CD14-positive monocyte (primary cell): ENCODE data around the gene FAM110D. TPM values are rescaled to one million over a fixed set of nuclear protein-coding genes. Genes with fewer than 3 reads are reported as not detected.

ENCODE experiments used
- DNase-seq, 3 donors: peaks; one replicate each; pipeline ENCODE4 v3.0.0-alpha.2; 2011 to 2022
- H2AFZ ChIP-seq: 2 replicates; pipeline ENCODE4 v1.6.0; 2012; ENCODE audit warnings: mild to moderate bottlenecking, low read depth, low read length, inconsistent platforms; ENCODE audit not compliant: insufficient read depth, poor library complexity, severe bottlenecking
- H3K27ac ChIP-seq, 2 donors: 1 replicate in 1 of 2; 2 replicates in 1 of 2; pipeline ENCODE4 v1.5.1; 2012 to 2013; ENCODE audit warnings: low read length in 2 of 2, control low read depth in 1 of 2, inconsistent platforms in 1 of 2, low read depth in 1 of 2, mild to moderate bottlenecking in 1 of 2
- H3K27me3 ChIP-seq, 2 donors: one replicate each; pipeline versions ENCODE4 v1.6.0 to v1.6.1; 2011 to 2013; ENCODE audit warnings: low read length in 2 of 2; ENCODE audit not compliant: control insufficient read depth in 2 of 2, insufficient read depth in 2 of 2
- H3K36me3 ChIP-seq, 2 donors: replicated peaks in 1 of 2; 1 replicate in 1 of 2; 2 replicates in 1 of 2; pipeline versions ENCODE4 v1.5.1 to v1.6.1; 2012 to 2013; ENCODE audit warnings: low read length in 2 of 2, control low read depth in 1 of 2, inconsistent platforms in 1 of 2, mild to moderate bottlenecking in 1 of 2; ENCODE audit not compliant: insufficient read depth in 2 of 2, control insufficient read depth in 1 of 2
- H3K4me1 ChIP-seq, 2 donors: 1 replicate in 1 of 2; 2 replicates in 1 of 2; pipeline versions ENCODE4 v1.5.1 to v1.6.1; 2012 to 2013; ENCODE audit warnings: low read length in 2 of 2, control low read depth in 1 of 2, inconsistent platforms in 1 of 2, mild to moderate bottlenecking in 1 of 2, moderate library complexity in 1 of 2; ENCODE audit not compliant: insufficient read depth in 2 of 2, control insufficient read depth in 1 of 2
- H3K4me2 ChIP-seq: replicated peaks from 2 replicates; pipeline ENCODE3; 2012; ENCODE audit warnings: low read length, moderate library complexity, mild to moderate bottlenecking; ENCODE audit not compliant: poor library complexity, severe bottlenecking; ENCODE audit errors: extremely low read depth
- H3K4me3 ChIP-seq, 3 experiments: fragments of 200-600 bp in 1 of 3; sonication (generic) in 1 of 3; replicated peaks in 1 of 3; 1 replicate in 2 of 3; 2 replicates in 1 of 3; pipeline ENCODE4 v1.5.1; 2011 to 2013; ENCODE audit warnings: low read length in 3 of 3, mild to moderate bottlenecking in 3 of 3, control low read depth in 2 of 3, low read depth in 2 of 3, inconsistent platforms in 1 of 3, moderate library complexity in 1 of 3
- H3K79me2 ChIP-seq: 2 replicates; pipeline ENCODE4 v1.6.0; 2012; ENCODE audit warnings: mild to moderate bottlenecking, control low read depth, inconsistent platforms, low read length, moderate library complexity; ENCODE audit not compliant: insufficient read depth
- H3K9ac ChIP-seq: 2 replicates; pipeline ENCODE4 v1.6.0; 2017; ENCODE audit warnings: low read length, mild to moderate bottlenecking; ENCODE audit not compliant: insufficient read depth, poor library complexity, severe bottlenecking
- H3K9me3 ChIP-seq, 2 donors: replicated peaks in 1 of 2; 1 replicate in 1 of 2; 2 replicates in 1 of 2; pipeline versions ENCODE4 v1.5.1 to v1.6.1; 2012 to 2013; ENCODE audit warnings: low read length in 2 of 2, control low read depth in 1 of 2; ENCODE audit not compliant: control insufficient read depth in 1 of 2, insufficient read depth in 1 of 2
- H4K20me1 ChIP-seq: 2 replicates; pipeline ENCODE4 v1.6.0; 2012; ENCODE audit warnings: mild to moderate bottlenecking, low read length, control low read depth, moderate library complexity; ENCODE audit not compliant: insufficient read depth
- H3K27ac Mint-ChIP-seq, 7 donors: one replicate each; pipeline ENCODE4 v1.8.0; 2020; ENCODE audit warnings: mild to moderate bottlenecking in 7 of 7, mixed read lengths in 7 of 7, moderate library complexity in 6 of 7, inconsistent platforms in 2 of 7
- H3K27me3 Mint-ChIP-seq, 3 donors: one replicate each; pipeline ENCODE4 v1.8.0; 2021 to 2022; ENCODE audit warnings: low read depth in 3 of 3, mild to moderate bottlenecking in 3 of 3, mixed read lengths in 3 of 3, moderate library complexity in 3 of 3, inconsistent platforms in 1 of 3
- H3K36me3 Mint-ChIP-seq, 2 donors: one replicate each; pipeline ENCODE4 v1.8.0; 2020; ENCODE audit warnings: mixed read lengths in 2 of 2, inconsistent platforms in 1 of 2, mild to moderate bottlenecking in 1 of 2
- H3K4me1 Mint-ChIP-seq: one replicate; pipeline ENCODE4 v1.8.0; 2020; ENCODE audit warnings: mild to moderate bottlenecking, mixed read lengths
- H3K4me3 Mint-ChIP-seq, 2 donors: one replicate each; pipeline ENCODE4 v1.8.0; 2020; ENCODE audit warnings: mild to moderate bottlenecking in 2 of 2, mixed read lengths in 2 of 2, moderate library complexity in 1 of 2
- H3K9me3 Mint-ChIP-seq, 7 donors: one replicate each; pipeline ENCODE4 v1.8.0; 2020 to 2022; ENCODE audit warnings: mixed read lengths in 7 of 7, mild to moderate bottlenecking in 6 of 7, moderate library complexity in 6 of 7, inconsistent platforms in 2 of 7
- WGBS: methylation state at CpG from one replicate; pipeline ENCODE4 v1.1.5; 2013; ENCODE audit warnings: missing lambda C conversion rate; ENCODE audit not compliant: insufficient coverage; 5-methylcytosine and 5-hydroxymethylcytosine counted together
- intact Hi-C, 2 donors: fragments of 100-400 bp; cut with micrococcal nuclease; formaldehyde crosslinking; loops; one replicate each; pipeline versions ENCODE4 v1.15.0 to v1.15.1; 2023
- polyA plus RNA-seq, 3 donors: library from polyadenylated mRNA; depleted of rRNA in 1 of 3; unstranded in 2 of 3; stranded (reverse) in 1 of 3; fragments of 300-500 nt in 2 of 3; fragments of >200 nt in 1 of 3; fragmentation: Illumina TruSeq in 2 of 3; gene quantifications; 1 replicate in 2 of 3; 2 replicates in 1 of 3; pipeline ENCODE4 v1.2.3, GENCODE V29; 2012 to 2021
- TF ChIP-seq, protein P1 (sequence below): fragments of 200-600 bp; IDR thresholded peaks from one replicate; pipeline ENCODE4 v1.8.0; 2022; ENCODE audit warnings: antibody characterized with exemption, mild to moderate bottlenecking

The FAM110D gene
- polyA plus RNA-seq, 3 donors = not detected

DNA sequence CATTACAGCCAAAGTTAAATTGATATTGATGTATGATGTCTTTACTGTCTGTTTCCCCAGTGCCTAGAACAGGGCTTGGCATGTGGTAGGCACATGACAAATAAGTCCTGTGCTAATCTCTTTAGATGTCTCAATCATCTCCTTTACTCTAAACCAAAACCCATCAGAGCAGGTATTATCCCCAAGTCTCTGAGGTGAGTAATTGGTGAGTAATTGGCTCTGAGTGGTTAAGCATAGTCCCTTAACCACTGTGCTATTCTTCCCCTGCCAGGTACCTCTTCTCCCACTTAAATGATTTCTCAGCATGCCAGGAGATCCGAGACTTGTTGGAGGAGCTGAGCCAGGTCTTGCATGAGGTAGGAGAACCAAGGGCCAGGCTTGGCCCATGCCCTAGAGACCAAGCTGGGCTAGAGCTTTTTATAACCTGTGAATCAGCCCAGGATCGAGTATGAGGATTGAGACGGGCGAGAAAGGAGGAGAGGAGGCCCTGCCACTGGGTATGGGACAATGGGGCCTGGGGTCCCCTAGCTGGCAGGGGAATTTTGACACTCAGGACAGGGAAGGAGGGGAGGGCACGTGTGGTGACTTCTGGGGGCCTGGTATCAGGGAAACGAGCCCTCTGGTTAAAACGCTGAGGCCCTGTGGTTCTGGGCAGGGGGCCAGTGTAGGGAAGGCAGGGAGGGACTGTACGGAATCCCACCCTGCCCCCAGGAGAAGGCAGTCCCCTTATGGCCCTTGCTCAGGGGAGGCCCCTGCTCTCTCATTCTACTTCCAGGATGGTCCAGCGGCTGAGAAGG, 22.9 kb downstream of the FAM110D start:
- Histone ChIP-seq H3K4me2 (no peak overlapping the region), H3K36me3 (no peaks in the 10 kb centered on the region), H3K4me3 (no peak overlapping the region), H4K20me1 (no peaks in the 10 kb centered on the region), H2AFZ (no peak overlapping the region), H3K27me3 (no peaks in the 10 kb centered on the region), H3K79me2 (no peaks in the 10 kb centered on the region), H3K9ac (no peak overlapping the region), H3K4me1 (no peaks in the 10 kb centered on the region), H3K9me3 (no peaks in the 10 kb centered on the region), H3K27ac (no peak overlapping the region)
- DNase-seq = no peak
- H3K4me3 Mint-ChIP-seq = no peak overlapping the region
- H3K27me3 Mint-ChIP-seq = peaks cover 0 to 3% (median 0%) of the 10 kb centered on the region in 3 donors
- peak overlapping the region in 2 of 7 donors; percentile 31 to 66 for H3K27ac Mint-ChIP-seq
- WGBS = 72% methylated on average over 7 of the region's 9 CpGs
- no peaks in the 10 kb centered on the region for H3K9me3 Mint-ChIP-seq
- TF ChIP-seq, protein P1, sequence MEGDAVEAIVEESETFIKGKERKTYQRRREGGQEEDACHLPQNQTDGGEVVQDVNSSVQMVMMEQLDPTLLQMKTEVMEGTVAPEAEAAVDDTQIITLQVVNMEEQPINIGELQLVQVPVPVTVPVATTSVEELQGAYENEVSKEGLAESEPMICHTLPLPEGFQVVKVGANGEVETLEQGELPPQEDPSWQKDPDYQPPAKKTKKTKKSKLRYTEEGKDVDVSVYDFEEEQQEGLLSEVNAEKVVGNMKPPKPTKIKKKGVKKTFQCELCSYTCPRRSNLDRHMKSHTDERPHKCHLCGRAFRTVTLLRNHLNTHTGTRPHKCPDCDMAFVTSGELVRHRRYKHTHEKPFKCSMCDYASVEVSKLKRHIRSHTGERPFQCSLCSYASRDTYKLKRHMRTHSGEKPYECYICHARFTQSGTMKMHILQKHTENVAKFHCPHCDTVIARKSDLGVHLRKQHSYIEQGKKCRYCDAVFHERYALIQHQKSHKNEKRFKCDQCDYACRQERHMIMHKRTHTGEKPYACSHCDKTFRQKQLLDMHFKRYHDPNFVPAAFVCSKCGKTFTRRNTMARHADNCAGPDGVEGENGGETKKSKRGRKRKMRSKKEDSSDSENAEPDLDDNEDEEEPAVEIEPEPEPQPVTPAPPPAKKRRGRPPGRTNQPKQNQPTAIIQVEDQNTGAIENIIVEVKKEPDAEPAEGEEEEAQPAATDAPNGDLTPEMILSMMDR = no peak
- no peaks in the 10 kb centered on the region for H3K36me3 Mint-ChIP-seq
- intact Hi-C loops = no loop called here
- peaks cover 3% of the 10 kb centered on the region for H3K4me1 Mint-ChIP-seq

DNA sequence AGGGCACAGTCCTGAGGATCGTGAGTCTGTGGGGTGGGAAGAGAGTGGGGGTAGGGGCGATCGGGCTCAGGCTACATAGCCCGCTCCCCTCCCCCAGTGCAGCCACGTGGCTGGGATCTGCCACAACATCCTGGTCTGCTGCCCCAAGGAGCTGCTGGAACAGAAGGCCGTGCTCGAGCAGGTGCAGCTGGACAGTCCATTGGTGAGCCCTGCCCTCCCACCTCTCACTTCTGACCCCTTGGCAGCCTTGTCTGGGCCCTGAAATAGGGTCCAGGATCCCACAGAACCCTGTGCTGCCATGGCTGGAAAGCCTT, 23.5 kb downstream of the FAM110D start:
- no peak overlapping the region for H3K4me3 ChIP-seq
- H3K4me3 Mint-ChIP-seq = no peak overlapping the region
- H3K79me2 ChIP-seq = no peaks in the 10 kb centered on the region
- no peaks in the 10 kb centered on the region for H3K9me3 ChIP-seq
- peaks cover 0 to 3% (median 0%) of the 10 kb centered on the region in 3 donors for H3K27me3 Mint-ChIP-seq
- no peak overlapping the region for H3K27ac ChIP-seq
- H3K4me2 ChIP-seq = no peak overlapping the region
- no peak overlapping the region for H3K27ac Mint-ChIP-seq
- H2AFZ ChIP-seq = no peak overlapping the region
- H3K27me3 ChIP-seq = no peaks in the 10 kb centered on the region
- DNase-seq = no peak
- intact Hi-C loops = no loop called here
- 92% methylated on average over 6 of the region's 7 CpGs for WGBS
- no peaks in the 10 kb centered on the region for H3K9me3 Mint-ChIP-seq
- H3K36me3 ChIP-seq = no peaks in the 10 kb centered on the region
- H3K9ac ChIP-seq = no peak overlapping the region
- H4K20me1 ChIP-seq = no peaks in the 10 kb centered on the region
- no peaks in the 10 kb centered on the region for H3K36me3 Mint-ChIP-seq
- no peaks in the 10 kb centered on the region for H3K4me1 ChIP-seq
- TF ChIP-seq, protein P1 = no peak
- H3K4me1 Mint-ChIP-seq = peaks cover 2% of the 10 kb centered on the region
